Heart right ventricle (tissue), 16 donors: ENCODE results near the gene IL10RB. TPM values are rescaled to one million over a fixed set of nuclear protein-coding genes. Genes with fewer than 3 reads are reported as not detected.
A peak's percentile ranks its signal among the peaks of the same experiment; 100 is the strongest.

Experiments used
- ATAC-seq, 8 donors: fragments of 200-7000 bp; cut with Tn5 transposase; one replicate each; pipeline ENCODE4 v1.9.1; 2020; ENCODE audit warnings: mild to moderate bottlenecking in 8 of 8, moderate library complexity in 8 of 8, moderate number of reproducible peaks in 1 of 8
- DNase-seq, 2 donors: peaks; one replicate each; pipeline ENCODE4 v3.0.0-alpha.2; 2020
- H3K27ac ChIP-seq, 10 donors: fragments of 200-600 bp; sonication (generic) in 2 of 10; one replicate each; pipeline versions ENCODE4 v1.5.0 to v1.8.0; 2020 to 2022; ENCODE audit warnings: mild to moderate bottlenecking in 3 of 10
- H3K27me3 ChIP-seq, 7 donors: fragments of 200-600 bp; one replicate each; pipeline ENCODE4 v1.8.0; 2021 to 2022; ENCODE audit warnings: mild to moderate bottlenecking in 2 of 7
- H3K36me3 ChIP-seq, 9 donors: fragments of 200-600 bp; sonication (generic) in 1 of 9; one replicate each; pipeline versions ENCODE4 v1.5.0 to v1.8.0; 2020 to 2022; ENCODE audit warnings: mild to moderate bottlenecking in 2 of 9
- H3K4me1 ChIP-seq, 9 donors: fragments of 200-600 bp; sonication (generic) in 1 of 9; one replicate each; pipeline versions ENCODE4 v1.5.0 to v1.8.0; 2020 to 2022; ENCODE audit warnings: mild to moderate bottlenecking in 4 of 9
- H3K4me3 ChIP-seq, 10 donors: fragments of 200-600 bp; sonication (generic) in 2 of 10; one replicate each; pipeline versions ENCODE4 v1.5.0 to v1.8.0; 2020 to 2022; ENCODE audit warnings: mild to moderate bottlenecking in 7 of 10, moderate library complexity in 2 of 10
- H3K9me3 ChIP-seq, 11 donors: fragments of 200-600 bp in 10 of 11; sonication (generic) in 2 of 11; one replicate each; pipeline versions ENCODE4 v1.5.0 to v1.8.0; 2013 to 2022; ENCODE audit warnings: mild to moderate bottlenecking in 2 of 11, control low read depth in 1 of 11, moderate library complexity in 1 of 11
- CTCF ChIP-seq, 9 donors: fragments of 200-600 bp; sonication (generic) in 2 of 9; IDR thresholded peaks; one replicate each; pipeline versions ENCODE4 v1.5.0 to v1.8.0; 2021 to 2022; ENCODE audit warnings: antibody characterized with exemption in 9 of 9, mild to moderate bottlenecking in 5 of 9, moderate library complexity in 1 of 9
- WGBS, 2 donors: extraction: QIAGEN DNeasy Blood & Tissue Kit; methylation state at CpG; one replicate each; pipeline ENCODE4 v1.1.7; 2013; ENCODE audit warnings: inconsistent platforms in 1 of 2; 5-methylcytosine and 5-hydroxymethylcytosine counted together
- intact Hi-C, 10 donors: fragments of 100-400 bp; cut with DNase I; formaldehyde crosslinking; loops; one replicate each; pipeline versions ENCODE4 v1.11.1 to v1.14.2; 2022
- polyA plus RNA-seq, 2 donors: library from polyadenylated mRNA; stranded (reverse); fragments of 200-250 nt; gene quantifications; one replicate each; pipeline ENCODE4 v1.2.3, GENCODE V29; 2013
- total RNA-seq, 10 donors: library from RNA; stranded (reverse); fragmentation: NEBNext Ultra II Directional in 3 of 10; extraction: Animal tissue kit (Norgen Biotek cat#: 25700) in 3 of 10; gene quantifications; one replicate each; pipeline versions ENCODE4 v1.2.1 to v1.2.4, GENCODE V29; 2021 to 2023
- donor health status: Arrhythmogenic right ventricular cardiomyopathy.
- donor health status: ischemic (EF 13 %, LVEDD 7.1; RV severe dilation, severe dysfunction).
- donor health status: healthy with polysubstance abuse.
- donor health status: DM: no; HTN: yes; CAD: no.
- donor health status: DM: no; HTN: no; CAD: no.
- donor health status: ischemic (EF 25% LVEDD 6.9; RV normal size, moderate dysfunction).
- donor health status: ischemic (EF 25% LVEDD 5.7; RV mildly dilated, moderate dysfunction).
- donor health status: healthy.
- donor health status: DM: yes; HTN: yes; CAD: no.
- donor health status: Ischemic cardiomyopathy.
- donor health status: ischemic (EF 35%, LVEDD 5.7; RV mildly dilated, moderate dysfunction).
- donor health status: nonischemic (EF 11% LVEDD 7.7; RV severe dilation, severe dysfunction).
- donor health status: DM: yes; HTN: yes; CAD: no.
- donor health status: PGD.
- donor health status: ischemic (EF 29% LVEDD 5.4; RV normal size, mild dysfunction).
- donor health status: nonischemic (EF 23%, LVEDD 6.1; RV moderate dilation, normal function).

The IL10RB gene
- total and polyA plus RNA-seq, 12 donors, result 4.1 to 16.8 (median 7.2) TPM

DNA sequence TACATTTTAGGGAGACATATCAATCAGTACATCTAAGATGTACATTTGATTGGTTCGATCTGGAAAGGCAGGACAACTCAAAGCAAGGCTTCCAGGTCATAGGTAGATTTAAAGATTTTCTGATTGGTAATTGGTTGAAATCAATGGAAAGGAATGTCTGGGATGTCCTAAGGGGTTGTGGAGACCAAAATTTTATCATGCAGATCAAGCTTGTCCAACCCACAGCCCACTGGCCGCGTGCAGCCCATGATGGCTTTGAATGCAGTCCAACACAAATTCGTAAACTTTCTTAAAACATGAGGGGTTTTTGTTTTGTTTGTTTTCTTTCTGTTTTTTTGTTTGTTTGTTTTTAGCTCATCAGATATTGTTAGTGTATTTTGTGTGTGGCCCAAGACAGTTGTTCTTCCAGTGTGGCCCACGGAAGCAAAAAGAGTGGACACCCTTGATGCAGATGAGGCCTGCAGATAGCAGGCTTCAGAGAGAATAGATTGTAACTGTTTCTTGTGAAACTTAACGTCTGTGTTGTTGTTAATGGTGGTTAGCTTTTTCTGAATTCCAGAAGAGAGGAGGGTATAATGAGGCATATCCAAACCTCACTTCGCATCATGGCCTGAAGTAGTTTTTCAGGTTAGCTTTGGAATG, 61.7 kb downstream of the IL10RB start:
- ATAC-seq (no peak), DNase-seq (no peak)
- H3K4me1 ChIP-seq, result peaks cover 2 to 62% (median 43%) of the 10 kb centered on the region in 9 donors
- intact Hi-C loops, result loop anchor here in 4 of 10 donors (5.0 to 10.0 kb wide), 3 partner anchors 34 to 93 kb away; partner anchors contain the start of gene IL10RB (in 1 of the 4)
- H3K36me3 ChIP-seq, result peaks cover 0 to 19% (median 0%) of the 10 kb centered on the region in 9 donors
- peak overlapping the region in 2 of 10 donors; percentile 15 to 29 for H3K27ac ChIP-seq
- peaks cover 0 to 13% (median 6%) of the 10 kb centered on the region in 11 donors for H3K9me3 ChIP-seq
- H3K4me3 ChIP-seq, result no peak overlapping the region
- WGBS, 2 donors, result 92 to 93% methylated on average over 7 of the region's 7 CpGs
- H3K27me3 ChIP-seq, result no peaks in the 10 kb centered on the region
- TF ChIP-seq CTCF (IDR thresholded peaks at IDR 0.05), result no peak

DNA sequence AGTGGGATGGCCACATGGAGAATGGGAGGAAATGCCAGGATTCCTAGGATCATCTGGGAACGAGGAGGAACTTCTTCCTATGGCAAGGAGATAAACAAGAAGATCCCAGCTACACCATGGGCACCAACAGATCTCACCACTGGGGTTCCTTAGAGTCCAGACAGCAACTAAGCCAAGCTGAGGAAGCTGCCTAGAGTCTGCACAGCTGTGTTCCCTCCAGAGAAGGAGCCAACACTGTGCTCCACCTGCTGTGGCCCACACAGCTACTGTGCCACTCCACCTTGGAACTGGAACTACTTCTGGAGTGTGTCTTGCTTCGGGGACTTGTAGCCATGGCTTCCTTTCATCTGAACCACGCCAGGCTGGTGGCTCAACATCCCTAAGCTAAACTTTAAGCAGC, 64.6 kb downstream of the IL10RB start:
- 91 to 93% methylated on average over 3 of the region's 3 CpGs for WGBS, 2 donors
- Histone ChIP-seq H3K4me3 (no peak overlapping the region), H3K9me3 (peaks cover 0 to 28% (median 10%) of the 10 kb centered on the region in 11 donors), H3K36me3 (peaks cover 0 to 30% (median 0%) of the 10 kb centered on the region in 9 donors), H3K27me3 (no peaks in the 10 kb centered on the region), H3K27ac (peak overlapping the region in 2 of 10 donors; percentile 20 to 43), H3K4me1 (peaks cover 2 to 57% (median 40%) of the 10 kb centered on the region in 9 donors)
- DNase-seq (no peak), ATAC-seq (peak in 2 of 8 donors; percentile 9 to 32)
- no peak for TF ChIP-seq CTCF (IDR thresholded peaks at IDR 0.05)
- intact Hi-C loops, result no loop called here

DNA sequence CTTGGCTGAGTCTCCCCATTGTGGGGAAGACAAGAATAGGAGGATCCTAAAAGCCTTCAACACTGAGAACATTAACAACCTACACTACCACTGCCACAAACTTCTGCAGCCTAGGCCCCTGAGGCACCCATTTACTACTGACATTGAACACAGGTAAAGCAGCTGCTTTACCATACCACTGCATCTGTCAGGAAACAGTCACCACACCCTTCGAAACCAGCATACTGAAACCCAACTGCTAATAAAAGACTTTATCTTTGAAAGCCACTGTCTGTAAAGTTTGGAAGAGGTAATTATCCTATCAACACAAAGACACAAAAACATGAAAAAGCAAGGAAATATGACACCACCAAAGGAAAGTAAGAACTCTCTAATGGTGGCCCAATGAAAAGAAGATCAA, 66.0 kb downstream of the IL10RB start:
- no peak for TF ChIP-seq CTCF (IDR thresholded peaks at IDR 0.05)
- WGBS, 2 donors, result 98 to 100% methylated on average over 1 of the region's 1 CpG
- H3K9me3 ChIP-seq, result peaks cover 0 to 28% (median 10%) of the 10 kb centered on the region in 11 donors
- no peak overlapping the region for H3K4me3 ChIP-seq
- intact Hi-C loops, result no loop called here
- no peak overlapping the region for H3K27ac ChIP-seq
- peaks cover 0 to 41% (median 3%) of the 10 kb centered on the region in 9 donors for H3K36me3 ChIP-seq
- DNase-seq (no peak), ATAC-seq (no peak)
- no peaks in the 10 kb centered on the region for H3K27me3 ChIP-seq
- peaks cover 0 to 43% (median 26%) of the 10 kb centered on the region in 9 donors for H3K4me1 ChIP-seq

GRCh38 chr21:33334191-33334590, 68.0 kb downstream of the IL10RB start:
- Histone ChIP-seq H3K4me3 (no peak overlapping the region), H3K9me3 (peaks cover 0 to 28% (median 10%) of the 10 kb centered on the region in 11 donors), H3K27ac (no peak overlapping the region), H3K36me3 (peaks cover 0 to 51% (median 3%) of the 10 kb centered on the region in 9 donors), H3K4me1 (peaks cover 0 to 31% (median 13%) of the 10 kb centered on the region in 9 donors), H3K27me3 (no peaks in the 10 kb centered on the region)
- TF ChIP-seq CTCF (IDR thresholded peaks at IDR 0.05), result no peak
- WGBS, 2 donors, result 74% methylated on average over 4 of the region's 4 CpGs
- DNase-seq, result no peak
- ATAC-seq, result no peak
- intact Hi-C loops, result no loop called here
